ENCODE results near the gene COL12A1.

GRCh38 chr6:75166773-75167172, 39.1 kb downstream of the COL12A1 start:
- no peak for TF ChIP-seq POLR2A (IDR thresholded peaks at IDR 0.05)
- no peak for TF ChIP-seq CTCF (IDR thresholded peaks at IDR 0.05)
